Endothelial cell of umbilical vein (primary cell): Measurements from ENCODE around the gene ELOVL5. TPM values are rescaled to one million over a fixed set of nuclear protein-coding genes. Genes with fewer than 3 reads are reported as not detected.

ENCODE experiments used
- BruUV-seq: library from RNA; stranded (reverse); fragments of 400-500 nt; replicated peaks from 2 replicates; lab custom pipeline; 2021; lab: Mats Ljungman, UMichigan
- CTCF ChIA-PET: fragments of 300-600, 350-600 bp; sonication (Branson Sonifier 250); formaldehyde crosslinking; loops from one replicate; lab custom pipeline; 2021; ENCODE audit warnings: antibody characterized with exemption, inconsistent platforms; lab: Charles Lee
- POLR2A ChIA-PET: fragments of 300-600, 350-600 bp; sonication (Branson Sonifier 250); formaldehyde crosslinking; loops from one replicate; lab custom pipeline; 2021; ENCODE audit warnings: antibody characterized with exemption, inconsistent platforms; lab: Charles Lee
- DNase-seq: peaks from one replicate; pipeline ENCODE4 v3.0.0-alpha.2; 2011; ENCODE audit warnings: low read depth, low spot score
- FAIRE-seq: peaks from 2 replicates; lab custom pipeline; 2011; peaks lifted over from hg19 to GRCh38; lab: Jason Lieb, UNC
- H2AFZ ChIP-seq: 2 replicates; pipeline ENCODE4 v1.6.0; 2012; ENCODE audit warnings: low read depth, low read length, control low read depth, inconsistent platforms
- H3K27ac ChIP-seq: 2 replicates; pipeline ENCODE4 v1.5.1; 2011; ENCODE audit warnings: low read depth, mild to moderate bottlenecking, control low read depth, low read length, moderate library complexity; ENCODE audit not compliant: insufficient read depth
- H3K27me3 ChIP-seq, 2 experiments: 2 replicates each; pipeline versions ENCODE4 v1.6.0 to v1.6.1; 2011; ENCODE audit warnings: low read length in 2 of 2, mixed read lengths in 1 of 2; ENCODE audit not compliant: control insufficient read depth in 2 of 2, insufficient read depth in 2 of 2
- H3K36me3 ChIP-seq, 2 experiments: 2 replicates in 1 of 2; 3 replicates in 1 of 2; pipeline ENCODE4 v1.5.1; 2011; ENCODE audit warnings: low read length in 2 of 2, mild to moderate bottlenecking in 1 of 2, moderate library complexity in 1 of 2; ENCODE audit not compliant: control insufficient read depth in 2 of 2, insufficient read depth in 2 of 2; ENCODE audit errors: extremely low read depth in 1 of 2
- H3K4me1 ChIP-seq: 3 replicates; pipeline ENCODE4 v1.5.1; 2011; ENCODE audit warnings: mild to moderate bottlenecking, low read length; ENCODE audit not compliant: control insufficient read depth, insufficient read depth; ENCODE audit errors: extremely low read depth
- H3K4me2 ChIP-seq: 2 replicates; pipeline ENCODE4 v1.6.1; 2011; ENCODE audit warnings: low read length, control low read depth, mixed read lengths; ENCODE audit not compliant: insufficient read depth
- H3K4me3 ChIP-seq, 3 experiments: fragments of 200-600 bp in 1 of 3; sonication (generic), shearing (Covaris generic) in 1 of 3; replicated peaks in 1 of 3; 2 replicates each; pipeline ENCODE4 v1.5.1; 2011 to 2016; ENCODE audit warnings: control low read depth in 3 of 3, low read length in 3 of 3, mild to moderate bottlenecking in 2 of 3, inconsistent platforms in 1 of 3, low read depth in 1 of 3, moderate library complexity in 1 of 3; ENCODE audit not compliant: insufficient read depth in 1 of 3
- H3K79me2 ChIP-seq: 2 replicates; pipeline ENCODE4 v1.6.0; 2012; ENCODE audit warnings: low read length, inconsistent platforms; ENCODE audit not compliant: control insufficient read depth, insufficient read depth
- H3K9ac ChIP-seq: replicated peaks from 2 replicates; pipeline ENCODE3; 2011; ENCODE audit warnings: low read length, control low read depth; ENCODE audit not compliant: insufficient read depth; ENCODE audit errors: extremely low read depth
- H3K9me1 ChIP-seq: replicated peaks from 3 replicates; pipeline ENCODE4 v1.6.0; 2011; ENCODE audit warnings: mild to moderate bottlenecking, low read length; ENCODE audit not compliant: control insufficient read depth, insufficient read depth; ENCODE audit errors: extremely low read depth
- H3K9me3 ChIP-seq: replicated peaks from 2 replicates; pipeline ENCODE4 v1.5.1; 2012; ENCODE audit warnings: low read length, inconsistent platforms; ENCODE audit not compliant: control insufficient read depth, insufficient read depth
- H4K20me1 ChIP-seq: replicated peaks from 2 replicates; pipeline ENCODE3; 2011; ENCODE audit warnings: mild to moderate bottlenecking, low read length; ENCODE audit not compliant: control insufficient read depth, insufficient read depth; ENCODE audit errors: extremely low read depth
- FOS ChIP-seq: IDR thresholded peaks from 2 replicates; pipeline ENCODE4 v1.6.1; 2011; ENCODE audit warnings: mild to moderate bottlenecking, low read length, moderate library complexity, borderline replicate concordance; ENCODE audit not compliant: insufficient read depth
- MAX ChIP-seq: IDR thresholded peaks from 2 replicates; pipeline ENCODE4 v1.6.1; 2011; ENCODE audit not compliant: insufficient read depth, insufficient read length
- MYC ChIP-seq: IDR thresholded peaks from one replicate; pipeline ENCODE4 v1.6.1; 2011; ENCODE audit warnings: mild to moderate bottlenecking, low read depth, low read length
- dilution Hi-C: fragments of 300-500 bp; cut with MboI; formaldehyde crosslinking; loops from one replicate; pipeline ENCODE4 v1.15.0; 2019; ENCODE audit warnings: low sequenced_read_pairs; ENCODE audit not compliant: extremely low pct_ligation_motif_present
- intact Hi-C: fragments of 100-400 bp; cut with micrococcal nuclease; formaldehyde crosslinking; loops from one replicate; pipeline ENCODE4 v1.10.0; 2022
- polyA plus RNA-seq, 4 experiments: library from polyadenylated mRNA; depleted of rRNA in 3 of 4; stranded (reverse) in 3 of 4; unstranded in 1 of 4; fragments of >200 nt; gene quantifications; 2 replicates each; pipeline versions ENCODE4 v1.2.1 to v1.2.3, GENCODE V29; 2011 to 2012; ENCODE audit warnings: missing spikeins in 1 of 4
- total RNA-seq: library from RNA; stranded (reverse); gene quantifications from 2 replicates; pipeline ENCODE4 v1.2.3, GENCODE V29; 2021

The ELOVL5 gene
- total and polyA plus RNA-seq, 2 donors (not counting 3 experiments of a cell fraction or from before 2014, with no cell fraction given) = 85.9 to 140 TPM

- CTCF ChIA-PET = interaction anchor here (1.1 to 5.9 kb wide), 2 partner anchors 8 to 15 kb away, joined by 4 to 26 read pairs; no protein-coding TSS in a partner anchor
- Histone ChIP-seq H3K4me2 (no peak overlapping the region), H3K36me3 (peaks cover 7 to 14% of the 10 kb centered on the region in 2 experiments), H2AFZ (no peak overlapping the region), H3K27ac (no peak overlapping the region), H3K9ac (no peak overlapping the region), H3K9me1 (no peaks in the 10 kb centered on the region), H3K79me2 (peaks cover 26% of the 10 kb centered on the region), H3K9me3 (no peaks in the 10 kb centered on the region), H3K4me3 (no peak overlapping the region), H3K27me3 (no peaks in the 10 kb centered on the region), H3K4me1 (no peaks in the 10 kb centered on the region), H4K20me1 (no peaks in the 10 kb centered on the region)
- TF ChIP-seq FOS = no peak
- FAIRE-seq (no peak), DNase-seq (no peak)
- POLR2A ChIA-PET = no interaction called here
- no TSS peak for BruUV-seq
- dilution Hi-C loops = no loop called here
- intact Hi-C loops = no loop called here
These were observed 69.5 kb downstream of the ELOVL5 start for GRCh38 chr6:53279293-53279692.

GRCh38 chr6:53273370-53273769 is 75.4 kb downstream of the ELOVL5 start:
- no peak for TF ChIP-seq MYC
- no peak for TF ChIP-seq MAX
- no TSS peak for BruUV-seq
- H3K9me3 ChIP-seq = no peaks in the 10 kb centered on the region
- H3K27me3 ChIP-seq = no peaks in the 10 kb centered on the region
- peaks cover 22 to 26% of the 10 kb centered on the region in 2 experiments for H3K36me3 ChIP-seq
- dilution Hi-C loops = no loop called here
- H2AFZ ChIP-seq = no peak overlapping the region
- H3K9me1 ChIP-seq = no peaks in the 10 kb centered on the region
- intact Hi-C loops = loop anchor here (5.0 kb wide), 1 partner anchor 139 kb away; no protein-coding TSS in a partner anchor
- ChIA-PET POLR2A (no interaction called here), CTCF (interaction anchor here (1.1 to 1.3 kb wide), 3 partner anchors 11 to 211 kb away, joined by 3 to 4 read pairs (median 3); no protein-coding TSS in a partner anchor)
- no peak overlapping the region for H3K4me2 ChIP-seq
- no peak overlapping the region for H3K9ac ChIP-seq
- FAIRE-seq = no peak
- H3K4me3 ChIP-seq = no peak overlapping the region
- no peaks in the 10 kb centered on the region for H4K20me1 ChIP-seq
- H3K79me2 ChIP-seq = peaks cover 2% of the 10 kb centered on the region
- DNase-seq = no peak
- H3K4me1 ChIP-seq = no peaks in the 10 kb centered on the region
- H3K27ac ChIP-seq = no peak overlapping the region
